SK-N-MC (cell line): ENCODE data around the gene DCST2.

Experiments used
- EZH2 ChIP-seq: fragments of 200-600 bp; sonication (generic); IDR thresholded peaks from one replicate; pipeline ENCODE4 v1.6.1; 2017; ENCODE audit warnings: antibody characterized with exemption
- FOXP2 ChIP-seq: optimal IDR thresholded peaks from 2 replicates; pipeline ENCODE3; 2011; ENCODE audit warnings: mild to moderate bottlenecking, moderate library complexity; ENCODE audit not compliant: insufficient read depth; ENCODE audit errors: extremely low read length, control extremely low read depth
- POLR2AphosphoS5 ChIP-seq: IDR thresholded peaks from 2 replicates; pipeline ENCODE4 v1.6.1; 2012; ENCODE audit warnings: mild to moderate bottlenecking, low read depth, low read length, borderline replicate concordance

DNA sequence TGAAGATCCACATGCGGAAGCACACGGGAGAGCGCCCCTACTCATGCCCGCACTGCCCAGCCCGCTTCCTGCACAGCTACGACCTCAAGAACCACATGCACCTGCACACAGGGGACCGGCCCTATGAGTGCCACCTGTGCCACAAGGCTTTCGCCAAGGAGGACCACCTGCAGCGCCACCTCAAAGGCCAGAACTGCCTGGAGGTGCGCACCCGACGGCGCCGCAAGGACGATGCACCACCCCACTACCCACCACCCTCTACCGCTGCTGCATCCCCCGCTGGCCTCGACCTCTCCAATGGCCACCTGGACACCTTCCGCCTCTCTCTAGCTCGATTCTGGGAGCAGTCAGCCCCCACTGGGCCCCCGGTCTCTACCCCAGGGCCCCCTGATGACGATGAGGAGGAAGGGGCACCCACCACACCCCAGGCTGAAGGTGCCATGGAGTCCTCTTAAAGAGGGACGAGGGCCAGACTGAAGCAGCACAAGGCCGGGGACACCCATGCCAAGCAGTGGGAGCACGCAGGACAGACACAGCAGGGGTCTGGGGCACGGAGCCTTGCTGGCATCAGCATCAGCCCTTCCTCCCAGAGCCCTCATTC, 17.2 kb downstream of the DCST2 start:
- TF ChIP-seq POLR2AphosphoS5 (no peak), EZH2 (no peak), FOXP2 (no peak)
